ENCODE data around the gene TRIM2. TPM values are rescaled to one million over a fixed set of nuclear protein-coding genes. Genes with fewer than 3 reads are reported as not detected.

The TRIM2 gene
- total RNA-seq, 1 donor from 2014 or later = 51.8 TPM

DNA sequence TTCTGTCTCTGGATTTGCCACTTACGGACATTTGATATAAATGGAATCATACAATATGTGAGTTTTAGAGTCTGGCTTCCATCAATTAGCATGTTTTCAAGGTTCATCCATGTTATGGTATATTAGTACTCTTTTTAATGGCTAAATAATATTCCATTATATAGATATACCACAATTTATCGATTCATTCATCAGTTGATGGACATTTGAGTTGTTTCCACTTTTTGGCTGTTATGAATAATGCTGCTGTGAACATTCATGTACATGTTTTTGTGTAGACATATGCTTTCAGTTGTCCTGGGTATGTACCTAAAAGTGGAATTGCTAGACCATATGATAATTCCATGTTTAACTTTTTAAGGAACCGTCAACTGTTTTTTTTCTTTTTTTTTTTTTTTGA is 79.0 kb downstream of the TRIM2 start:
- Histone ChIP-seq H3K36me3 (ENCODE audit: insufficient read depth, low read length) (no peaks in the 10 kb centered on the region), H3K27me3 (ENCODE audit: insufficient read depth, low read length) (no peaks in the 10 kb centered on the region), H2AFZ (ENCODE audit: low read depth, low read length) (no peak overlapping the region), H3K27ac (ENCODE audit: low read depth, low read length) (no peak overlapping the region), H3K79me2 (ENCODE audit: insufficient read depth, low read length) (no peaks in the 10 kb centered on the region), H3K9ac (ENCODE audit: low read length) (no peak overlapping the region), H3K4me3 (ENCODE audit: insufficient read depth, low read depth, low read length) (no peak overlapping the region), H3K9me3 (ENCODE audit: insufficient read depth, low read depth, low read length) (no peaks in the 10 kb centered on the region), H4K20me1 (ENCODE audit: insufficient read depth, low read length) (no peaks in the 10 kb centered on the region), H3K4me1 (ENCODE audit: insufficient read depth, low read length) (no peaks in the 10 kb centered on the region), H3K4me2 (ENCODE audit: low read length) (no peak overlapping the region)
- Mint-ChIP-seq H3K27me3 (ENCODE audit: low read depth, unreplicated experiment) (no peaks in the 10 kb centered on the region), H3K9me3 (ENCODE audit: unreplicated experiment) (no peaks in the 10 kb centered on the region), H3K36me3 (ENCODE audit: low read depth, unreplicated experiment) (peaks cover 11% of the 10 kb centered on the region), H3K27ac (ENCODE audit: unreplicated experiment) (no peak overlapping the region), H3K4me3 (ENCODE audit: unreplicated experiment) (no peak overlapping the region), H3K4me1 (ENCODE audit: low read depth, unreplicated experiment) (no peaks in the 10 kb centered on the region)
- no peak for DNase-seq (ENCODE audit: low read depth)
- no peak for FAIRE-seq
- TF ChIP-seq EZH2 (IDR thresholded peaks at IDR 0.05; ENCODE audit: insufficient read depth, low read length) = no peak
- TF ChIP-seq, protein P1, sequence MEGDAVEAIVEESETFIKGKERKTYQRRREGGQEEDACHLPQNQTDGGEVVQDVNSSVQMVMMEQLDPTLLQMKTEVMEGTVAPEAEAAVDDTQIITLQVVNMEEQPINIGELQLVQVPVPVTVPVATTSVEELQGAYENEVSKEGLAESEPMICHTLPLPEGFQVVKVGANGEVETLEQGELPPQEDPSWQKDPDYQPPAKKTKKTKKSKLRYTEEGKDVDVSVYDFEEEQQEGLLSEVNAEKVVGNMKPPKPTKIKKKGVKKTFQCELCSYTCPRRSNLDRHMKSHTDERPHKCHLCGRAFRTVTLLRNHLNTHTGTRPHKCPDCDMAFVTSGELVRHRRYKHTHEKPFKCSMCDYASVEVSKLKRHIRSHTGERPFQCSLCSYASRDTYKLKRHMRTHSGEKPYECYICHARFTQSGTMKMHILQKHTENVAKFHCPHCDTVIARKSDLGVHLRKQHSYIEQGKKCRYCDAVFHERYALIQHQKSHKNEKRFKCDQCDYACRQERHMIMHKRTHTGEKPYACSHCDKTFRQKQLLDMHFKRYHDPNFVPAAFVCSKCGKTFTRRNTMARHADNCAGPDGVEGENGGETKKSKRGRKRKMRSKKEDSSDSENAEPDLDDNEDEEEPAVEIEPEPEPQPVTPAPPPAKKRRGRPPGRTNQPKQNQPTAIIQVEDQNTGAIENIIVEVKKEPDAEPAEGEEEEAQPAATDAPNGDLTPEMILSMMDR (IDR thresholded peaks at IDR 0.05; ENCODE audit: insufficient read depth, low read depth, low read length) = no peak

DNA sequence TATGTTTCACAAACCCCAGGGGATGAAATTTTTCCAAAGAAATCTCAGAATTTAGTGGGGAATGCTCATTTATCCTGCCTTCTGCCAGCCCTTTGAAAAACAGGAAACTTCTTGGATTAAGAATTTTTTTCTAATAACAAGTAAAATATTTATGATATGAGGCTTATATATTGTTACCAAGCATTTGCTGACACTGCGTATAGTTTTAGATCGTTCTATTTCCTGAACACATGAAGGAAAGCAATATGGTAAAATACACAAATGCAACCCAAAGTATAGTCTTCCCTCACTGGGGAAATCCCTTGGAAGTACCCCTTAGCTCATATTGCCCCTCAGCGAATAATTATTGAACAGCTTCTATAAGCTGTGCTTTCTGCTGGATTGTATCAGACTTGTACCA is 85.9 kb downstream of the TRIM2 start:
- TF ChIP-seq EZH2 (IDR thresholded peaks at IDR 0.05; ENCODE audit: insufficient read depth, low read length) = no peak
- TF ChIP-seq, protein P1 (IDR thresholded peaks at IDR 0.05; ENCODE audit: insufficient read depth, low read depth, low read length) = no peak
- H3K9me3 ChIP-seq (ENCODE audit: insufficient read depth, low read depth, low read length) = no peaks in the 10 kb centered on the region
- Mint-ChIP-seq H3K4me1 (ENCODE audit: low read depth, unreplicated experiment) (peaks cover 8% of the 10 kb centered on the region), H3K27ac (ENCODE audit: unreplicated experiment) (no peak overlapping the region), H3K4me3 (ENCODE audit: unreplicated experiment) (no peak overlapping the region), H3K9me3 (ENCODE audit: unreplicated experiment) (no peaks in the 10 kb centered on the region), H3K27me3 (ENCODE audit: low read depth, unreplicated experiment) (no peaks in the 10 kb centered on the region), H3K36me3 (ENCODE audit: low read depth, unreplicated experiment) (peaks cover 18% of the 10 kb centered on the region)
- H3K4me2 ChIP-seq (ENCODE audit: low read length) = no peak overlapping the region
- FAIRE-seq (no peak), DNase-seq (ENCODE audit: low read depth) (no peak)
- no peak overlapping the region for H3K9ac ChIP-seq (ENCODE audit: low read length)
- H4K20me1 ChIP-seq (ENCODE audit: insufficient read depth, low read length) = no peaks in the 10 kb centered on the region
- no peak overlapping the region for H3K27ac ChIP-seq (ENCODE audit: low read depth, low read length)
- H3K79me2 ChIP-seq (ENCODE audit: insufficient read depth, low read length) = no peaks in the 10 kb centered on the region
- H3K4me1 ChIP-seq (ENCODE audit: insufficient read depth, low read length) = no peaks in the 10 kb centered on the region
- H3K36me3 ChIP-seq (ENCODE audit: insufficient read depth, low read length) = no peaks in the 10 kb centered on the region
- H3K4me3 ChIP-seq (ENCODE audit: insufficient read depth, low read depth, low read length) = no peak overlapping the region
- H2AFZ ChIP-seq (ENCODE audit: low read depth, low read length) = no peak overlapping the region
- no peaks in the 10 kb centered on the region for H3K27me3 ChIP-seq (ENCODE audit: insufficient read depth, low read length)

DNA sequence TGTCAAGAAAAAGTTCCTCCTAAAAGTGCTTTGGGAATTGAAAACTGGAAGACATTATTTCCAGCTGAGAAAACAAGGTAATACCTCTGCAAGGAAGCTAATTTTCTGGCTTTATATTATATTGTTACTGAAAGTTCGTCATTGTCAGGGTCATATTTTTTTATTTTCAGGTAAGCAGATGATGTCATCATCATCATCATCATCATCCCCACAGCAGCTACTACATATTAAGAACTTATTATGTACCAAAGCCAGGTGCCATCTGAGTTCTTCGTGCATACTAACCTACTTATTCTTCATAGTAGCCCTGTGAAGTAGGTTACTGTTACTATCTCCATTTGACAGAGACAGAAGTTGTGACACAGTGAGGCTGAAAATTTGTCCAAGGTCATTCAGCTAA is 87.3 kb downstream of the TRIM2 start:
- Histone ChIP-seq H2AFZ (ENCODE audit: low read depth, low read length) (no peak overlapping the region), H3K27ac (ENCODE audit: low read depth, low read length) (no peak overlapping the region), H3K79me2 (ENCODE audit: insufficient read depth, low read length) (no peaks in the 10 kb centered on the region), H4K20me1 (ENCODE audit: insufficient read depth, low read length) (no peaks in the 10 kb centered on the region), H3K4me2 (ENCODE audit: low read length) (no peak overlapping the region), H3K36me3 (ENCODE audit: insufficient read depth, low read length) (no peaks in the 10 kb centered on the region), H3K9me3 (ENCODE audit: insufficient read depth, low read depth, low read length) (no peaks in the 10 kb centered on the region), H3K9ac (ENCODE audit: low read length) (no peak overlapping the region), H3K4me3 (ENCODE audit: insufficient read depth, low read depth, low read length) (no peak overlapping the region), H3K4me1 (ENCODE audit: insufficient read depth, low read length) (no peaks in the 10 kb centered on the region), H3K27me3 (ENCODE audit: insufficient read depth, low read length) (no peaks in the 10 kb centered on the region)
- no peak overlapping the region for H3K27ac Mint-ChIP-seq (ENCODE audit: unreplicated experiment)
- no peaks in the 10 kb centered on the region for H3K9me3 Mint-ChIP-seq (ENCODE audit: unreplicated experiment)
- peaks cover 14% of the 10 kb centered on the region for H3K4me1 Mint-ChIP-seq (ENCODE audit: low read depth, unreplicated experiment)
- H3K36me3 Mint-ChIP-seq (ENCODE audit: low read depth, unreplicated experiment) = peaks cover 30% of the 10 kb centered on the region
- no peak for TF ChIP-seq EZH2 (IDR thresholded peaks at IDR 0.05; ENCODE audit: insufficient read depth, low read length)
- TF ChIP-seq, protein P1 (IDR thresholded peaks at IDR 0.05; ENCODE audit: insufficient read depth, low read depth, low read length) = no peak
- no peak overlapping the region for H3K4me3 Mint-ChIP-seq (ENCODE audit: unreplicated experiment)
- DNase-seq (ENCODE audit: low read depth) (no peak), FAIRE-seq (no peak)
- no peaks in the 10 kb centered on the region for H3K27me3 Mint-ChIP-seq (ENCODE audit: low read depth, unreplicated experiment)

Data from astrocyte (in vitro differentiated cells and primary cell).